Measurements from ENCODE around the gene IMPA2.
A peak's percentile ranks its signal among the peaks of the same experiment; 100 is the strongest.

The IMPA2 gene

DNA sequence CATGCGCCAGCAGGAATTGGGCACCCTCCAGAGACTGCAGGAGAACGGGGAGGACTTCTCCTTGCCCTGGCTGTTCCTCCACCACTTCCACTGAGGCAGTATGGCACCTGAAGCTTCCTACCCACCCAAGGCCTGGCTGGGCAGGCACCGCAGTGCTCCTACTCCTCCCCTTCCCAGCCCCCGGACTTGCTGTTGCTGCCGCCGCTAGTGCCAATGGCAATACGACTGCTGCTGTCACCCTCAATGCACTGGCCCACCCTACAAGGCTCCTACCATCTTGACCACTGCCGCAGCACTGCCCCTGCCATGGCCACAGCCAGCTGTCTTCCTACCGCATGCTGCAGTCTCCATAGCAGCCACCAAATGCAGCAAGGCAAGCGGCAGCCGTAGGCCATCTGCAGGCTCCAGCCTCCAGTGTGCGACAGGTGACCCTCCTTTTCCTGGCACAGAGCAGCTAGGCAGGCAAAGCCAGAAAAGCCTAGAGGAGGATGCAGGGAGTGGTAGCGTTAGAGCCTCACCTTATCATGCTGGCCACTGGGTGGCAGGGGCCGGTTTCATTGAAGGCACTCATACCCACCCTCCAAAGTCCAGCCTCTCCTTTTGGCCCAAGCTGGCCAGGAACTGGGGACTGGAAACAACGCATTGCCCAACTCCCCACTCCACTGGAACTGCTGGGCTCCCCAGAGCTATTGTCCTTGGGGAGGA is 64.9 kb downstream of the IMPA2 start:
- no peak overlapping the region for H3K4me3 ChIP-seq (ENCODE audit: low read depth, low read length)
- TF ChIP-seq, protein P1, sequence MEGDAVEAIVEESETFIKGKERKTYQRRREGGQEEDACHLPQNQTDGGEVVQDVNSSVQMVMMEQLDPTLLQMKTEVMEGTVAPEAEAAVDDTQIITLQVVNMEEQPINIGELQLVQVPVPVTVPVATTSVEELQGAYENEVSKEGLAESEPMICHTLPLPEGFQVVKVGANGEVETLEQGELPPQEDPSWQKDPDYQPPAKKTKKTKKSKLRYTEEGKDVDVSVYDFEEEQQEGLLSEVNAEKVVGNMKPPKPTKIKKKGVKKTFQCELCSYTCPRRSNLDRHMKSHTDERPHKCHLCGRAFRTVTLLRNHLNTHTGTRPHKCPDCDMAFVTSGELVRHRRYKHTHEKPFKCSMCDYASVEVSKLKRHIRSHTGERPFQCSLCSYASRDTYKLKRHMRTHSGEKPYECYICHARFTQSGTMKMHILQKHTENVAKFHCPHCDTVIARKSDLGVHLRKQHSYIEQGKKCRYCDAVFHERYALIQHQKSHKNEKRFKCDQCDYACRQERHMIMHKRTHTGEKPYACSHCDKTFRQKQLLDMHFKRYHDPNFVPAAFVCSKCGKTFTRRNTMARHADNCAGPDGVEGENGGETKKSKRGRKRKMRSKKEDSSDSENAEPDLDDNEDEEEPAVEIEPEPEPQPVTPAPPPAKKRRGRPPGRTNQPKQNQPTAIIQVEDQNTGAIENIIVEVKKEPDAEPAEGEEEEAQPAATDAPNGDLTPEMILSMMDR (IDR thresholded peaks at IDR 0.05; ENCODE audit: low read depth, low read length, missing control alignments) = no peak
- in situ Hi-C loops (cut with HindIII; ENCODE audit: low sequenced_read_pairs) = no loop called here
- no peak for DNase-seq (ENCODE audit: low read depth)

DNA sequence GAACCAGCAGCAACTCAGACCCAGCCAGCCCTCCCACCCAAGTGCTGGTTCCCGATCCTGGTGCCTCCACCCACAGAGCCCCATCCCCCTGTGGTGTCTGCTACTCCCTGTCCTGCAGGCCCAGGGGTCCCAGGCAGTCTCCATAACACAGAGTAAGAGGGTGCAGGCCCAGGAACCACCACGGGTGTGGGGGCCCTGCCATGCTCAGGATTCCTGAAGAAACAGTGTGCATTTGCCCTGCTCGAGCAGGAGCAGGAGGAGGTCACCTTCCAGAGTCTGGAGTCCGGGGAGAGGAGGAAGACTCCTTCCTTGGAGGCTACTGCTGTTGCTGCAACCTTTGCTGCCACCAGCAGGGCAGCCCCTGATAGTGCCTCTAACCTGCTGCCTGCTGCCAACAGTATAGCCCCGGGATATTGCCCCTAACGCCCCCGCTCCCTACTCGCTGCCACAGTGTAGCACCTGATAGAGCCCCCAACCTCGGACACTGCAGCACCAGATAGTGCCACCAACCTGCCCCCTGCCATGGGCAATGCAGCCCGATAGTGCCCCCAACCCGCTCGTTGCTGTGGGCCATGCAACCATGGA is 65.5 kb downstream of the IMPA2 start:
- in situ Hi-C loops (cut with HindIII; ENCODE audit: low sequenced_read_pairs) = no loop called here

DNA sequence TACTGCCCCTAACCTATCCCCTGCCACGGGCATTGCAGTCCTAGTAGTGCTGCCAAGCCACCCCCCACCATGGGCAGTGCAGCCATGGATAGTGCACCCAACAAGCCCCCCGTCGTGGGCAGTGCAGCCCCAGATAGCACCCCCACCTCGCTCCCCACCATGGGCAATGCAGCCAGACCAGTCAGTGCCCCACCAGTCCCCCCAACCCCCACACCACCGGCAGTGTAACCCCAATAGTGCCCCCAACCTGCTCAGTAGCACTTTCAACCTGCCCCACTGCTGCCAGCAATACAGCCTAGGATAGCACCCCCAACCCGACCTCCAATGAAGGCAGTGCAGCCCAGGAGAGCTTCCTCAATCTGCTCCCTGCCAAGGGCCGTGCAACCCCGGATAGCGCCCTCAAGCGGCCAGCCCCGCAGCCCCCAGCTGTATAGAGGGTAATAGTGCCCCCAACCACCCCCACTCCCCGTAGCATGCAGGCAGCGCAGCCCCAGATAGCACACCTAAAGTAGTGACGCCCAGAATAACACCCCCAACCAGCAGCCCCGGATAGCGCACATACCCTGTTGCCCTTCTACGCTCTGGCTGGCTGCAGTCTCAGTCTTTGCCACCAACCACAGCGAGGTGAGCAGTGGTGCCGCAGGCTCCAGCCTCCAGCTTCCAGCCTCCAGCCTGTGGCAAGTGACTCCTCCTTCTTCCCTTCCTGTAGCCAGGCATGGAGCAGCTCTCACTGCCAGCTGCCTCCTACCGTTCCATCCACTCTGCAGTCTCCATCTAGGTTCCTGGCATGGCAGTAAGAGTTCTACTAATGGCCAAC is 66.9 kb downstream of the IMPA2 start:
- TF ChIP-seq, protein P1 (IDR thresholded peaks at IDR 0.05; ENCODE audit: low read depth, low read length, missing control alignments) = no peak
- DNase-seq (ENCODE audit: low read depth) = no peak
- peak overlapping the region; percentile 17 for H3K4me3 ChIP-seq (ENCODE audit: low read depth, low read length)
- in situ Hi-C loops (cut with HindIII; ENCODE audit: low sequenced_read_pairs) = no loop called here

More for the DNA sequence above, 65.5 kb downstream of the IMPA2 start:
- H3K4me3 ChIP-seq (ENCODE audit: low read depth, low read length) = no peak overlapping the region
- DNase-seq (ENCODE audit: low read depth) = no peak
- TF ChIP-seq, protein P1 (IDR thresholded peaks at IDR 0.05; ENCODE audit: low read depth, low read length, missing control alignments) = no peak

DNA sequence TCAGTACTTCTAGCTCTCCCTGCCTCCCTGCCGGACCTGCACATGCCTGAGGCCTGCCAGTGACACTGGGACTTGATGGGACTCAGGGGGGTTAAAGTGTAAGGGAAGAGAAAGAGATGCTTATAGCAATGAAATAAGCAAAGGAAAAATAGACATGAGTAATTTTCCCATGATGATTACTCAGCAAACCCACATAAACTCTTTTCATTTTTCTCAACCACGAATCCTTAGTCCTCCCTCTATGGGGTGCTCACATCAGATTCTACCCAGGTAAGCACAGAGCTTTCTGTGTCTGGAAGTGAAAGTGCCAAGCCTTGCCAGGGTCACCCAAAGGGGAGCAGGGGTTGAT is 67.5 kb downstream of the IMPA2 start:
- in situ Hi-C loops (cut with HindIII; ENCODE audit: low sequenced_read_pairs) = no loop called here
- H3K4me3 ChIP-seq (ENCODE audit: low read depth, low read length) = peak overlapping the region; percentile 17
- peak; percentile 61 for DNase-seq (ENCODE audit: low read depth)
- TF ChIP-seq, protein P1 (IDR thresholded peaks at IDR 0.05; ENCODE audit: low read depth, low read length, missing control alignments) = no peak

DNA sequence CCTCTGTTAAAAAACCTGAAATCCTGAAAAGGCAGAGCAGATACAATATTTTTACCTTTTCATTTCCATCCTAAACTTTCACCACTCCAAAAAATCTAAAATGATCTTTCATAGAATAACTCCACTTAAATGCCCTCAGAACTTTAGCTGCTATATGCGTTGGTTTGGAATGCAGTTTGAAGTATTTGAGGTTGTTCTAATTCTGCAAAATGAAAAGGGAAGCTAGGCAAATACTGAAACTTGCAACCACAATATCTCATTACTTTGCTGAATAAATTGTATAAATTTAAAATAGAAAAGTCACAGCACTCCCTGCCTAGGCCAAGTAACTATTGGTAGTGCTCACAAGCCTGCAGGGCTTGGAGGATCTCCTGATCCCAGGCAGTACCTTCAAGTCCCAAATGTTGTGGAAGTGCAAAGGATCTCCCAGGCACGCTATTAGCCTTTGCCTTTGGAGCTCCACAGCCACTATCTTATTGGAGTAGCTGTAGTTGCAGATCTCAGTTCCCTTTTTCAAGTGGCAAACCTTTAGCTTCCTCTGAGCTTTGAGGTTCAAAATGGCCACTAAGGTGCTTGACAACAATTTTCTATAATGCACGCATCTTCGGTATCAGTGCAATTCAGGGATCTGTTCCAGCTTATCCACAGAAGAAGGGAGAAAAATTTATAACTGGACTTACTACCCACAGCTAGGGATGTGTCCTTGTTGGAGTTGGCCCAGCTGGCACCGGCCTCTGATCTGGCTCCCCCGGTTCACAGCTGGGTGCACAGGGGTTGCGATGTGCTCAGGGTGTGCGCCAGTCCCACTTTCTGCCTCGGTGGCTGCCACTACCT is 68.9 kb downstream of the IMPA2 start:
- TF ChIP-seq, protein P1 (IDR thresholded peaks at IDR 0.05; ENCODE audit: low read depth, low read length, missing control alignments) = no peak
- H3K4me3 ChIP-seq (ENCODE audit: low read depth, low read length) = no peak overlapping the region
- in situ Hi-C loops (cut with HindIII; ENCODE audit: low sequenced_read_pairs) = no loop called here
- DNase-seq (ENCODE audit: low read depth) = no peak

DNA sequence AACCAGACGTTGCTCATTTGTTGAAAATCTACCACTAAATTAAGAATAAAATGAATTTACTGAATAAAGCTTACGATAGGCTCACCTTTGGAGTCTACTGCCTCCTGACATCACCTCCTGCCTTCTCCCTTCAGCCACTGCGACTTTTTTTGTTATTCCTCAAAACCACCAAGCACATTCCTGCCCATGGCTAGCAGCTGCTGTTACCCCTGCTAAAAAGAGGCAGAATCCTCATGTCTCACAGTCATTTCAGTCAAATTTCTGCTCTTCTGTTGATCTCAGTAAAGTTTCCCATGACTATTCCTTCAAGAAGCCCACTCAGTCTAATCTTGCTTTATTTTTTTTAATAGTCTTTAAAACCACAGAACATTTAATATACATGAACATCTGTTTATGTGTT is 71.6 kb downstream of the IMPA2 start:
- H3K4me3 ChIP-seq (ENCODE audit: low read depth, low read length) = no peak overlapping the region
- in situ Hi-C loops (cut with HindIII; ENCODE audit: low sequenced_read_pairs) = no loop called here
- DNase-seq (ENCODE audit: low read depth) = no peak
- TF ChIP-seq, protein P1 (IDR thresholded peaks at IDR 0.05; ENCODE audit: low read depth, low read length, missing control alignments) = no peak

All from astrocyte of the cerebellum (primary cell).